Left lobe of liver (tissue), 2 donors: Measurements from ENCODE around the gene PRAMEF18. TPM values are rescaled to one million over a fixed set of nuclear protein-coding genes. Genes with fewer than 3 reads are reported as not detected.
"Not testable (repeated sequence)": the region's sequence is repeated elsewhere in the genome, so short reads cannot be mapped to it uniquely, and the experiment has no call there.

Experiments used
- ATAC-seq: fragments of 200-7000 bp; cut with Tn5 transposase; one replicate; pipeline ENCODE4 v1.9.1; 2020; ENCODE audit warnings: mild to moderate bottlenecking, moderate library complexity
- DNase-seq: peaks from one replicate; pipeline ENCODE4 v3.0.0-alpha.2; 2020; ENCODE audit warnings: low spot score
- total RNA-seq: library from RNA; stranded (reverse); gene quantifications from one replicate; pipeline ENCODE4 v1.2.1, GENCODE V29; 2021
- donor health status: DM: no; HTN: no; CAD: no; lungs with moderate emphysema.
- donor health status: DM: no; HTN: yes; CAD: no.

Gene PRAMEF18
- total RNA-seq, 1 donor from 2014 or later: not detected

GRCh38 chr1:13216619-13217018, 9.3 kb downstream of the PRAMEF18 start:
- peak; percentile 65 for ATAC-seq
- DNase-seq: not testable (repeated sequence)

- not testable (repeated sequence) for DNase-seq
- peak; percentile 87 for ATAC-seq
These were observed 17.2 kb downstream of the PRAMEF18 start for GRCh38 chr1:13208712-13209111.

DNA sequence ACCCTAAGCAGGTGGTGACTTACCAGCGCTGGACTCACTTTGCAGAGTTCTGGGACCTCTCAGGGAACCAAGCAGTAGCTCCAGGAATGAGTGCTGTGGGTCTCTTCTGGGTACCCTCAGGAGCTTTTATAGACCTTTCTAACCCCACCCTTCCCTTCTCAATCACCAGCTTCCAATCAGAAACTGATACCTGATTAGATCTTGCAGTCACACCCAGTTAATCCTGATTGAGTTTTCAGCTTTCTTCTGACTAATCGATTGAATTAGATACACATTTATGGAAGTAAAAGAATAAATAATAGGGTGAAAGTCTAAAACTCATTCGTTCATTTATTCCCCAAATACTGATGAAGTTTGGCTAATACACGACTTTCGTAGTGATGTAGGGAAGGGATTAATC, 24.6 kb downstream of the PRAMEF18 start, which contains the start of gene PRAMEF13:
PRAMEF13 (minus strand) TSS at position 101 of the 400 bp plus-strand sequence. CDS start 1,820 bp downstream, outside the sequence.
- DNase-seq, ATAC-seq: not testable (repeated sequence)

Other genes with a start within 250 kb of the PRAMEF18 start
- gene PRAMEF27, start 169.6 kb downstream of the PRAMEF18 start, total RNA-seq: not detected
- gene HNRNPCL3, start 165.4 kb downstream of the PRAMEF18 start, total RNA-seq: not detected
- gene PRAMEF25, start 155.4 kb downstream of the PRAMEF18 start, total RNA-seq: not detected
- gene HNRNPCL2, start 109.3 kb downstream of the PRAMEF18 start, total RNA-seq: not detected
- not detected for gene PRAMEF26, start 70.1 kb downstream of the PRAMEF18 start, total RNA-seq
- gene HNRNPCL4, start 60.5 kb downstream of the PRAMEF18 start, total RNA-seq: not detected
- not detected for gene PRAMEF9, start 54.3 kb downstream of the PRAMEF18 start, total RNA-seq
- gene PRAMEF13, start 24.7 kb downstream of the PRAMEF18 start, total RNA-seq: not detected
- gene PRAMEF5, start 28.0 kb upstream of the PRAMEF18 start, total RNA-seq: not detected
- gene PRAMEF8, start 59.0 kb upstream of the PRAMEF18 start, total RNA-seq: not detected
- gene PRAMEF33, start 77.4 kb upstream of the PRAMEF18 start, total RNA-seq: 0.25 TPM
- gene PRAMEF15, start 89.4 kb upstream of the PRAMEF18 start, total RNA-seq: not detected
- not detected for gene PRAMEF14, start 121.0 kb upstream of the PRAMEF18 start, total RNA-seq
- not detected for gene PRAMEF19, start 145.8 kb upstream of the PRAMEF18 start, total RNA-seq
- gene PRAMEF17, start 163.5 kb upstream of the PRAMEF18 start, total RNA-seq: not detected
- gene PRAMEF20, start 184.3 kb upstream of the PRAMEF18 start, total RNA-seq: not detected